Cardiac fibroblast (primary cell): ENCODE results near the gene TRAF3IP1.
A peak's percentile ranks its signal among the peaks of the same experiment; 100 is the strongest.

Experiments used
- DNase-seq, 2 donors: peaks; one replicate each; pipeline versions ENCODE4 v3.0.0 to v3.0.0-alpha.2; 2010; ENCODE audit warnings: low read depth in 2 of 2
- H3K4me3 ChIP-seq, 2 donors: replicated peaks in 1 of 2; 1 replicate in 1 of 2; 2 replicates in 1 of 2; pipeline ENCODE4 v1.5.1; 2011; ENCODE audit warnings: low read depth in 2 of 2, low read length in 2 of 2, mild to moderate bottlenecking in 2 of 2, moderate library complexity in 1 of 2
- TF ChIP-seq, protein P1 (sequence below): IDR thresholded peaks from one replicate; pipeline ENCODE4 v1.5.1; 2011; ENCODE audit warnings: low read depth, mild to moderate bottlenecking, low read length, inconsistent platforms

The TRAF3IP1 gene

DNA sequence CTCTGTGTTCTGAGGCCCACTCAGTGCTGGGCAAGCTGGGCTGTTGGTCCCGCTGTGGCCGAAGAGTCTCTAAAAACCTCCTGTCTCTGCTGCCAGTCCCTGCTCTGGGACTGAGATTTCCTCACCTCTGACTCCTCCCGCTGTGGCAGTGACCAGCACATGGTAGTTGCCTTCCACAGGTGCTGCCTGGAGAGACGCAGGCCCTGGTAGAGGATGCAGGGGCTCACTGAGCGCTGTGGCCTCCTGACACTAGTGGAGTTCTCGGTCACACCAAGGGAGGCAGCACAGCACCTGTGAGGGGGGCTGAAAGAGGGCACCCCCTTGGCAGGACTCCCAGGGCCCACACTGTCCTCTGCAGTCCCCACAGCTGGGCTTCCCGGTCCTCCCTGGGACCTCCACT, 102.6 kb downstream of the TRAF3IP1 start:
- DNase-seq = no peak
- no peak overlapping the region for H3K4me3 ChIP-seq
- TF ChIP-seq, protein P1, sequence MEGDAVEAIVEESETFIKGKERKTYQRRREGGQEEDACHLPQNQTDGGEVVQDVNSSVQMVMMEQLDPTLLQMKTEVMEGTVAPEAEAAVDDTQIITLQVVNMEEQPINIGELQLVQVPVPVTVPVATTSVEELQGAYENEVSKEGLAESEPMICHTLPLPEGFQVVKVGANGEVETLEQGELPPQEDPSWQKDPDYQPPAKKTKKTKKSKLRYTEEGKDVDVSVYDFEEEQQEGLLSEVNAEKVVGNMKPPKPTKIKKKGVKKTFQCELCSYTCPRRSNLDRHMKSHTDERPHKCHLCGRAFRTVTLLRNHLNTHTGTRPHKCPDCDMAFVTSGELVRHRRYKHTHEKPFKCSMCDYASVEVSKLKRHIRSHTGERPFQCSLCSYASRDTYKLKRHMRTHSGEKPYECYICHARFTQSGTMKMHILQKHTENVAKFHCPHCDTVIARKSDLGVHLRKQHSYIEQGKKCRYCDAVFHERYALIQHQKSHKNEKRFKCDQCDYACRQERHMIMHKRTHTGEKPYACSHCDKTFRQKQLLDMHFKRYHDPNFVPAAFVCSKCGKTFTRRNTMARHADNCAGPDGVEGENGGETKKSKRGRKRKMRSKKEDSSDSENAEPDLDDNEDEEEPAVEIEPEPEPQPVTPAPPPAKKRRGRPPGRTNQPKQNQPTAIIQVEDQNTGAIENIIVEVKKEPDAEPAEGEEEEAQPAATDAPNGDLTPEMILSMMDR = no peak

DNA sequence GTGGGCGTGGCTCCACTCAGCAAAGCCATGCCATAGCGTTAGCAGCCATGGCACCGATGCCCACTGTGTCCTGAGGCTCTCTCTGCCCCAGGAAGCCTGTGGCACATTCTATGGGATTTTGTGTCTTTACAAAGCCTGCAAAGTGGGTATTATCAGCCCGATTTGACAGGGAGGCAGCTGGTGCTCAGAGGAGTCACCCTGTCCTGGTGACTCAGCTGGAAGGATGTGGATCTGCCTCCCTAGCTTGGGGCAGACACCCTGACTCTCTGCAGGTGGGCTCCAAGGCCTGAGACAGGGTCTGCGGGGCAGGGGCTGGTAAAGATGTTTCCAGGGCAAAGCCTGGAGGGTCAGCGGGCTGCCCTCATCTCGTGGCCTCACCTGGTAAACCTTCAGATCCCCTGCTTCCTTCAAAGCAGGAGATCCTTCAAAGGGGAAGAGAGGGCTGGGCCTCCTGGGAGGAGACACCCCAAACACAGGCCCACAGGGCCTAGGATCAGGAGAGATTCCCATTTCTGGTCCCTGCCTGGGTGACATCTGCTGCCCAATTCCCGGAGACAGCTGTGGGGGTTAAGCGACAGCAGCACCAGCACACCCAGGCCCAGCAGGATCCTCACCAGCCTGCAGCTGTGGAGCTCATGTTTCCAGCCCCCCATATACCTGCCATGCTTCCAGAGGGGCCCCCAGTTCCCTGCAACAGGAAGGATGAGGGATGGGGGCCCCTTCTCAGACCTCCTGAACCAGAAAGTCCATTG, 103.4 kb downstream of the TRAF3IP1 start:
- TF ChIP-seq, protein P1 = no peak
- no peak overlapping the region for H3K4me3 ChIP-seq
- DNase-seq = peak; percentile 13 to 59

DNA sequence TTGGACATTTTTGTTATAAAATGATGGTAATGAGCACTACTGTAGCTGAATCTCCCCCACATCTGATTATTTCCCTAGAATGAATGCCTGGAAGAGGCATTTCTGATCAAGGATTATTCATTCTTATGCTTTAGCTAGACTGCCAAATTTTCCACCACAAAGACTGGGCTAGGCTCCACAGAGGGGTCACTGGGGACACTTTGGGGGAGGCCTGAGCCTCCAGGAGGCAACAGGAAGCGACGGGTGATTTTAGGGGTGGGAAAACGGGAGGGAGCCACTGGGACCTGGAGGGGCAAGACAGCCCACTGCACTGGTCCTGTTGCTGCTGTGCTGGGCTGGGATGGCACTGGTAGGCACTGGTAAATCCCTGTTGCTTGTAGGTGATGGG, 104.0 kb downstream of the TRAF3IP1 start:
- peak; percentile 76 to 78 for DNase-seq
- TF ChIP-seq, protein P1 = no peak
- H3K4me3 ChIP-seq = no peak overlapping the region

DNA sequence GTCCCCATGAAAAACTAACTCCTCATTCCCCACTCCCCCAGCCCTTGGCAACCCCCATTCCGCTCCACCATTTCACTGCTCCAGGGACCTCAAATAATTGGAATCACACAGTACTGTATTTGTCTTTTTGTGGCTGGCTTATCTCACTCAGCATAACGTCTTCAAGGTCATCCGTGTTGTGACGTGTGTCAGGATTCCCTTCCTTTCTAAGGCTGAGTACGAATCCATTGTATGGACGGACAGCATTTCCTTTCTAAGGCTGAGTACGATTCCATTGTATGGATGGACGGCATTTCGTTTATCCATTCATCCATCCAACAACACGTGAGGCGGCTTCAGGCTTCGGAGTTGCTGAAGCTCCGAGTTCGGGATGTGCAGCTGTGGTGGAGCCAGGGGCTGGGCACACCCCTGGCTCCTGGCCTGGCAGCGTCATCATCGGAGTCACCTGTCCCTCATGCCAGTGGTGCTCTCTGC, 105.2 kb downstream of the TRAF3IP1 start:
- DNase-seq = no peak
- TF ChIP-seq, protein P1 = no peak
- H3K4me3 ChIP-seq = peak overlapping the region; percentile 77 to 87

DNA sequence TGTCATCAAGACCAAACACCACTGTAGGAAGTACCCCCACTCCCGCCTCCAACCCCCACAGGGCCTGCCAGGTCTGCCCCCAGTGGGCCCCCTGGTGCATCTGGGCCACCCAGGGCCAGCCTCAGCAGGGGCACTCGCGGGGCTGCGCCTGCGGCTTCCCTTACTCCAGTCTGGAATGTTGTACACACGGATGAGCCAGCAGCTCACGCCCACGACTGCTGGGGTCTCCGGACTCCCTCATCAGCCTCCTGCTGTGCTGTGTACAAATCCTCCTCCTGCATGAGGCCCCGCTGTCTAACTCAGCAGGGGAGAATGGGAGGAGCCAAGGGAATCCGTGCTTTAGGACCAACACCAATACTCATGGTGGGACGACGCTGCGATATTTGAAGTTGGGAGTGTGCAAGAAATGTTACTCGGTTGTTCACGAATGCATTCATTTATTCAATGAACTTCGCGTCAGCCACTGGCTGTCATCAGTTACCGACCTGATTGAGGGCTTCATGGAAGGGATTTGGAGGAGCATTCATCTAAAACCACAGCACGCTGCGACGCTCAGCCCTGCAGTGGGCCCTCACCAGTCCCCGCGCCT, 105.8 kb downstream of the TRAF3IP1 start:
- TF ChIP-seq, protein P1 = no peak
- peak; percentile 74 to 75 for DNase-seq
- H3K4me3 ChIP-seq = peak overlapping the region; percentile 77 to 87

DNA sequence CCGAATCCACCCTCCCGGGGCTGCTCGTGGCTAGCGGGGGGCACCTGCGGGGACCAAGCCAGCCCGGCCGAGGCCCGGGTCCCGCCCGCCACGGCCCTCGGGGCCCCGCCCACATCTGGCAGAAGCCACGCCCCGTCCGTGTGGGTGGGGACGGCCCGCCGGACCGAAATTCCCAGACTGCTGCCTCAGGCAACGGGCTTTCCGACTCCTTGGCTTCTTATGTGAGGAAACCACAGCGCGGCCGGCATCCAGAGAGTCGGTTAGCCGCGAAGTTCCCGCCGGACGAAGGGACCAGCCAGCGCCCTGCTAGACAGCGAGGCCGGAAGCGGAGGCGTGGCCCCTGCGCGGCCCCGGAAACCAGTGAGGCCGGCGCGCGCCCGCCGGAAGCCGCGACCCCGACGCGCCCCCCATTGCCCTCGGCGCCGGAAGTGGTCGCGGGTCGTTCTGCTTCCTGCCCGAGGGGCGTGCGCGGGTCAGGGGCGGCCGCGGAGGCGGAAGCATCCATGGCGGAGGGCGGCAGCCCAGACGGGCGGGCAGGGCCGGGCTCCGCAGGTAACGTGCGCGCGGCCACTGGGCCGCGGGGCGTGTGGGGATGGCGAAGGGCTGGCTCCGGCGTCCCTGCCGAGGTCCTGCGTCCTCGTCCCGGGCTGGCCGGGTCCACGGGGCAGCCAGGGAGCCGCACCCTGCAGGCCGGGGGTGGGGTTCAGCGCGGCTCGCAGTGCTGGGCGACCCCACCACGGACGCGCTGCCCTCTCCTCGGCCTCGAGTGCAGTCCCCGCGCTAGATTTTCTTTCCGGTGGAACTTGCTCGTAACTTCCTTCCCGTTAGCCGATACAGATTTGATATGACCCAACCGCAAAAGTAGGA, 106.5 kb downstream of the TRAF3IP1 start, which contains the start of gene ASB1:
Gene ASB1, plus strand, starts transcription at position 360 of the 867 bp plus-strand sequence. Its CDS starts 144 bp downstream, at position 504.
- TF ChIP-seq, protein P1 = no peak
- peak; percentile 87 for DNase-seq
- H3K4me3 ChIP-seq = peak within 1 kb of the TSS; percentile 77 to 87
